Neuronal stem cell (in vitro differentiated cells): Measurements from ENCODE around the gene PDCD2L.
A peak's percentile ranks its signal among the peaks of the same experiment; 100 is the strongest.

Source experiments
- DNase-seq: peaks from one replicate; pipeline ENCODE4 v3.0.0-alpha.2; 2013; ENCODE audit warnings: low spot score
- H2AFZ ChIP-seq: one replicate; pipeline ENCODE4 v1.6.1; 2013; ENCODE audit warnings: mild to moderate bottlenecking, low read length, inconsistent platforms
- H2AK5ac ChIP-seq: 2 replicates; pipeline ENCODE4 v1.6.1; 2013; ENCODE audit warnings: low read depth, mild to moderate bottlenecking, inconsistent platforms, low read length, moderate library complexity, mixed read lengths
- H2BK120ac ChIP-seq: 2 replicates; pipeline ENCODE4 v1.6.1; 2013; ENCODE audit warnings: low read depth, mild to moderate bottlenecking, inconsistent platforms, low read length, moderate library complexity, mixed read lengths
- H2BK12ac ChIP-seq: one replicate; pipeline ENCODE4 v1.6.1; 2013; ENCODE audit warnings: low read length, inconsistent platforms
- H2BK15ac ChIP-seq: 2 replicates; pipeline ENCODE4 v1.6.1; 2013; ENCODE audit warnings: mild to moderate bottlenecking, low read length, inconsistent platforms, mixed read lengths
- H2BK5ac ChIP-seq: one replicate; pipeline ENCODE4 v1.6.1; 2013; ENCODE audit warnings: inconsistent platforms, mild to moderate bottlenecking, low read length, moderate library complexity
- H3K14ac ChIP-seq: one replicate; pipeline ENCODE4 v1.6.1; 2013; ENCODE audit warnings: low read length, inconsistent platforms
- H3K18ac ChIP-seq: 2 replicates; pipeline ENCODE4 v1.6.1; 2013; ENCODE audit warnings: low read length, inconsistent platforms
- H3K23ac ChIP-seq: 2 replicates; pipeline ENCODE4 v1.6.1; 2013; ENCODE audit warnings: low read depth, mild to moderate bottlenecking, mixed read lengths, low read length, inconsistent platforms; ENCODE audit not compliant: poor library complexity
- H3K27ac ChIP-seq: replicated peaks from 3 replicates; pipeline ENCODE4 v1.5.1; 2013; ENCODE audit warnings: low read length, inconsistent platforms
- H3K27me3 ChIP-seq, 3 experiments: 2 replicates each; pipeline ENCODE4 v1.6.1; 2013; ENCODE audit warnings: low read length in 3 of 3, mild to moderate bottlenecking in 2 of 3, inconsistent platforms in 1 of 3, low read depth in 1 of 3, mixed read lengths in 1 of 3, moderate library complexity in 1 of 3; ENCODE audit not compliant: control insufficient read depth in 3 of 3, insufficient read depth in 3 of 3
- H3K36me3 ChIP-seq, 2 donors: replicated peaks in 1 of 2; 2 replicates each; pipeline ENCODE4 v1.6.1; 2013; ENCODE audit warnings: low read length in 2 of 2; ENCODE audit not compliant: control insufficient read depth in 2 of 2, insufficient read depth in 2 of 2
- H3K4ac ChIP-seq: 2 replicates; pipeline ENCODE4 v1.6.1; 2013; ENCODE audit warnings: inconsistent platforms, mild to moderate bottlenecking, low read length, moderate library complexity
- H3K4me1 ChIP-seq, 2 donors: 1 replicate in 1 of 2; 2 replicates in 1 of 2; pipeline ENCODE4 v1.6.1; 2013; ENCODE audit warnings: low read length in 2 of 2, low read depth in 1 of 2; ENCODE audit not compliant: control insufficient read depth in 2 of 2, insufficient read depth in 1 of 2
- H3K4me2 ChIP-seq: one replicate; pipeline ENCODE4 v1.6.1; 2013; ENCODE audit warnings: mild to moderate bottlenecking, low read length, inconsistent platforms; ENCODE audit not compliant: insufficient read depth, poor library complexity, severe bottlenecking
- H3K4me3 ChIP-seq, 2 donors: 2 replicates each; pipeline ENCODE4 v1.5.1; 2013; ENCODE audit warnings: low read length in 2 of 2, mild to moderate bottlenecking in 2 of 2, inconsistent platforms in 1 of 2, moderate library complexity in 1 of 2
- H3K79me1 ChIP-seq: one replicate; pipeline ENCODE4 v1.6.1; 2013; ENCODE audit warnings: low read depth, mild to moderate bottlenecking, inconsistent platforms, low read length, moderate library complexity
- H3K9ac ChIP-seq: one replicate; pipeline ENCODE4 v1.6.1; 2013; ENCODE audit warnings: mild to moderate bottlenecking, low read depth, low read length, inconsistent platforms; ENCODE audit not compliant: poor library complexity
- H3K9me3 ChIP-seq, 2 donors: replicated peaks in 1 of 2; 2 replicates each; pipeline versions ENCODE3 to v1.6.1; 2013; ENCODE audit warnings: low read length in 2 of 2, mild to moderate bottlenecking in 2 of 2, inconsistent platforms in 1 of 2, low read depth in 1 of 2, mixed read lengths in 1 of 2, moderate library complexity in 1 of 2; ENCODE audit not compliant: control insufficient read depth in 2 of 2, insufficient read depth in 1 of 2
- H4K8ac ChIP-seq: one replicate; pipeline ENCODE4 v1.6.1; 2013; ENCODE audit warnings: low read depth, mild to moderate bottlenecking, inconsistent platforms, low read length, moderate library complexity
- H4K91ac ChIP-seq: one replicate; pipeline ENCODE4 v1.6.1; 2013; ENCODE audit warnings: low read length, low read depth, mild to moderate bottlenecking, inconsistent platforms; ENCODE audit not compliant: poor library complexity
- WGBS, 2 donors: extraction: QIAGEN DNeasy Blood & Tissue Kit; methylation state at CpG; one replicate each; pipeline ENCODE4 v1.1.7; 2013; ENCODE audit warnings: missing lambda C conversion rate in 2 of 2, mixed read lengths in 1 of 2; ENCODE audit not compliant: insufficient read length in 2 of 2, insufficient replicate concordance in 1 of 2; ENCODE audit errors: extremely low coverage in 2 of 2; 5-methylcytosine and 5-hydroxymethylcytosine counted together

The PDCD2L gene

GRCh38 chr19:34405892-34406660 is 1.9 kb downstream of the PDCD2L start:
- no peak overlapping the region for H2BK5ac ChIP-seq
- H3K27ac ChIP-seq: no peak overlapping the region
- H3K4me2 ChIP-seq: no peak overlapping the region
- H3K14ac ChIP-seq: no peak overlapping the region
- no peak overlapping the region for H2AFZ ChIP-seq
- H3K23ac ChIP-seq: no peak overlapping the region
- H2BK15ac ChIP-seq: no peak overlapping the region
- H2BK12ac ChIP-seq: no peak overlapping the region
- no peaks in the 10 kb centered on the region for H3K27me3 ChIP-seq
- H2BK120ac ChIP-seq: no peak overlapping the region
- H3K4me1 ChIP-seq: no peaks in the 10 kb centered on the region
- H3K4ac ChIP-seq: no peak overlapping the region
- H3K9me3 ChIP-seq: no peaks in the 10 kb centered on the region
- H3K79me1 ChIP-seq: peaks cover 8% of the 10 kb centered on the region
- H4K8ac ChIP-seq: no peak overlapping the region
- no peak overlapping the region for H4K91ac ChIP-seq
- no peak overlapping the region for H3K18ac ChIP-seq
- H3K9ac ChIP-seq: no peak overlapping the region
- H2AK5ac ChIP-seq: no peak overlapping the region
- DNase-seq: no peak
- peaks cover 7 to 21% of the 10 kb centered on the region in 2 donors for H3K36me3 ChIP-seq
- no CpG with 5 or more reads among the region's 13 CpGs for WGBS, 2 donors
- H3K4me3 ChIP-seq: peak overlapping the region in 1 of 2 donors; percentile 67

DNA sequence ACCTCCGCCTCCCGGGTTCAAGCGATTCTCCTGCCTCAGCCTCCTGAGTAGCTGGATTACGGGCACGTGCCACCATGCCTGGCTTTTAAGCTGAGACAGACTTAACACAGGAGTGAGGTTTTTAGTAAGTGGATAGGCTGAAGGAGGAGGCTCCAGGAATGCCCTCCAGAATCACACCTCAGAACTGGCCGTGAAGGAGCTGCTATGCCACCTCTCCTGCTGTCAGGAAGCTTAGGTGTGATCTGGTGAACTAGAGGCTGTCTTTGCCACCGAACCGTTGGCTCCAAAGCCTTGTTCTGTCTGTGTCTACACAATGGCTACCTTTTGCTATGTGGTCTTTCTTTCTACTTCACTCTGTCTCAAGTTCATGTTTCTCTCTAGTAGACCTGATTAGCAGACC is 4.2 kb downstream of the PDCD2L start:
- Histone ChIP-seq H3K79me1 (peaks cover 8% of the 10 kb centered on the region), H3K4me2 (no peak overlapping the region), H3K18ac (no peak overlapping the region), H3K14ac (no peak overlapping the region), H3K4me3 (no peak overlapping the region), H3K9me3 (no peaks in the 10 kb centered on the region), H3K4ac (no peak overlapping the region), H3K23ac (no peak overlapping the region), H2AFZ (no peak overlapping the region), H3K27ac (no peak overlapping the region), H3K36me3 (peaks cover 7 to 29% of the 10 kb centered on the region in 2 donors), H3K27me3 (no peaks in the 10 kb centered on the region), H4K91ac (no peak overlapping the region), H2BK12ac (no peak overlapping the region), H2AK5ac (no peak overlapping the region), H4K8ac (no peak overlapping the region), H3K4me1 (no peaks in the 10 kb centered on the region), H2BK15ac (no peak overlapping the region), H2BK5ac (no peak overlapping the region), H3K9ac (no peak overlapping the region), H2BK120ac (no peak overlapping the region)
- DNase-seq: no peak
- WGBS, 2 donors: no CpG with 5 or more reads among the region's 8 CpGs

DNA sequence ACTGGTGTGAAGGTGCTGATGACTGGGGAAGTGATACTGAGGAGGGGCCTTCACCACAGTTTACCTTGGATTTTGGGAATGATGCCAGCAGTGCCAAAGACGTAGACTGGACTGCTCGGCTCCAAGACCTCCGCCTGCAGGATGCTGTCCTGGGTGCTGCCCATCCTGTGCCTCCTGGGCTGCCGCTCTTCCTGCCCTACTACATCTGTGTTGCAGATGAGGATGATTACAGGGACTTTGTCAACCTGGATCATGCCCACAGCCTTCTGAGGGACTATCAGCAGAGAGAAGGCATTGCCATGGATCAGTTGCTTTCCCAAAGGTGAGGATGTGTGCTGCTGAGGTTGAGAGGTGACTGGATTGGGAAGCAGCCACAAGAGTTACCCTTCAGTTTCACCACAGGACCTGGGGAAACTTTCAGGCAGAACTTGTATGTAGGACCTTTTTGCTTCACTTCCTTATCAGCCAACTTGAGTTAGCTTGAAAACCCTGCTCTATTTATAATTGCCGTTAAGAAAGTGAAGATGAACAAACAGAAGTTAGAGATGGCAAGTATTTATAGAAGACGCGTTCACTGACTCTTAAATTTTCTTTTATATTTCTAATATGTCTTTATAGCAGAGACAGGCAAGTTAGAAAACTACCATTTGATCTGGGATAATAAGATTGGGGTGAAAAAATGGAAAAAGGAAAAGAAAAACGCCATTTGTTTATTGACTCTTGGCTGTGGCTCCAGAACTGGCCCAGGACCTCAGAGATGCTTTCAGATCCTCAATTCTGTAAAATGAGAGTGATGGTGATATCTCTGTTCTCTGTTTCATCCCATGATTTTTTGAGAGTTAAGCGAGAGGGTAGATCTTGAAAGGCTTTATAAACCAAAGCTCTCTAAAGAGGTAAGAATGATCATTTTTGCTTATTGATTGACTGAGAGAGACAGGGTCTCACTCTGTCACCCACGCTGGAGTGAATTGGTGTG is 5.3 kb downstream of the PDCD2L start:
- H3K36me3 ChIP-seq: peaks cover 9 to 39% of the 10 kb centered on the region in 2 donors
- no peak overlapping the region for H2AK5ac ChIP-seq

DNA sequence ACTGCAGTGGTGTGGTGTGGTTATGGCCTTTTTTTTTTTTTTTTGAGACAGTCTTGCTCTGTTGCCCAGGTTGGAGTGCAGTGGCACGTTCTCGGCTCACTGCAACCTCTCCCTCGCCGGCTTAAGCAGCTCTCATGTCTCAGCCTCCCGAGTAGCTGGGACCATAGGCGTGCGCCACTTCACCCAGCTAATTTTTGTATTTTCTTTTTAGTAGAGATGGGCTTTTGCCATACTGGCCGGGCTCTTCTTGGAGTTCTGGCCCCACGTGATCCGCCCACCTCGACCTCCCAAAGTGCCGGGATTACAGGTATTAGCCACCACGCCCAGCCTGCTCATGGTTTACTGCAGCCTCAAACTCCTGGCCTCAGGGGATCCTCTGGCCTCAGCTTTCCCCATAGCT is 7.0 kb downstream of the PDCD2L start:
- peaks cover 2% of the 10 kb centered on the region for H3K79me1 ChIP-seq
- no peaks in the 10 kb centered on the region for H3K9me3 ChIP-seq
- H3K18ac ChIP-seq: no peak overlapping the region
- no peak overlapping the region for H4K91ac ChIP-seq
- no peak overlapping the region for H3K9ac ChIP-seq
- H2BK120ac ChIP-seq: no peak overlapping the region
- H3K36me3 ChIP-seq: peaks cover 14 to 57% of the 10 kb centered on the region in 2 donors
- no peak overlapping the region for H3K4ac ChIP-seq
- H2BK5ac ChIP-seq: no peak overlapping the region
- H4K8ac ChIP-seq: no peak overlapping the region
- H3K4me2 ChIP-seq: no peak overlapping the region
- H2BK12ac ChIP-seq: no peak overlapping the region
- H3K27ac ChIP-seq: no peak overlapping the region
- no peaks in the 10 kb centered on the region for H3K27me3 ChIP-seq
- H2BK15ac ChIP-seq: no peak overlapping the region
- H3K23ac ChIP-seq: no peak overlapping the region
- DNase-seq: no peak
- no peak overlapping the region for H2AFZ ChIP-seq
- no CpG with 5 or more reads among the region's 13 CpGs for WGBS, 2 donors
- no peak overlapping the region for H3K14ac ChIP-seq
- no peak overlapping the region for H2AK5ac ChIP-seq
- no peak overlapping the region for H3K4me3 ChIP-seq
- no peaks in the 10 kb centered on the region for H3K4me1 ChIP-seq

More for the DNA sequence above, 5.3 kb downstream of the PDCD2L start:
- H3K23ac ChIP-seq: no peak overlapping the region
- no peak overlapping the region for H4K8ac ChIP-seq
- H3K79me1 ChIP-seq: peaks cover 6% of the 10 kb centered on the region
- no peak overlapping the region for H2BK15ac ChIP-seq
- no peak overlapping the region for H2BK5ac ChIP-seq
- no peaks in the 10 kb centered on the region for H3K9me3 ChIP-seq
- no peak for DNase-seq
- H2BK12ac ChIP-seq: no peak overlapping the region
- H2BK120ac ChIP-seq: no peak overlapping the region
- WGBS, 2 donors: no CpG with 5 or more reads among the region's 10 CpGs
- H3K14ac ChIP-seq: no peak overlapping the region
- no peak overlapping the region for H3K27ac ChIP-seq
- no peak overlapping the region for H3K4ac ChIP-seq
- H3K18ac ChIP-seq: no peak overlapping the region
- H4K91ac ChIP-seq: no peak overlapping the region
- no peak overlapping the region for H3K9ac ChIP-seq
- no peaks in the 10 kb centered on the region for H3K4me1 ChIP-seq
- H2AFZ ChIP-seq: no peak overlapping the region
- H3K27me3 ChIP-seq: no peaks in the 10 kb centered on the region
- no peak overlapping the region for H3K4me3 ChIP-seq
- no peak overlapping the region for H3K4me2 ChIP-seq
